PC-9 (cell line): ENCODE measurements around the gene TRIM42. TPM values are rescaled to one million over a fixed set of nuclear protein-coding genes. Genes with fewer than 3 reads are reported as not detected.

Source experiments
- BruUV-seq: library from RNA; stranded (reverse); fragments of 400-500 nt; replicated peaks from 2 replicates; lab custom pipeline; 2021; lab: Mats Ljungman, UMichigan
- CTCF ChIA-PET: fragments of 300-600 bp; sonication (Branson Sonifier 250); formaldehyde crosslinking; loops from one replicate; lab custom pipeline; 2022; ENCODE audit warnings: antibody characterized with exemption; lab: Charles Lee
- POLR2A ChIA-PET: fragments of 300-600 bp; sonication (Branson Sonifier 250); formaldehyde crosslinking; loops from one replicate; lab custom pipeline; 2022; ENCODE audit warnings: antibody characterized with exemption; ENCODE audit not compliant: unreplicated experiment; lab: Charles Lee
- DNase-seq, 2 experiments: peaks; one replicate each; pipeline versions ENCODE4 v3.0.0 to v3.0.0-alpha.2; 2015 to 2022; ENCODE audit warnings: mixed read lengths in 1 of 2
- H2AFZ ChIP-seq: fragments of 200-600 bp; sonication (generic); 2 replicates; pipeline ENCODE4 v1.8.1; 2017; ENCODE audit warnings: antibody characterized with exemption
- H3F3A ChIP-seq: fragments of 200-600 bp; sonication (generic); 2 replicates; pipeline ENCODE4 v1.8.1; 2017; ENCODE audit warnings: antibody characterized with exemption, mild to moderate bottlenecking, low read depth; ENCODE audit not compliant: insufficient read depth
- H3K27ac ChIP-seq: fragments of 200-600 bp; sonication (generic); 2 replicates; pipeline ENCODE4 v1.6.1; 2016; ENCODE audit warnings: mixed run types
- H3K27me3 ChIP-seq: fragments of 200-600 bp; sonication (generic); 2 replicates; pipeline ENCODE4 v1.6.1; 2016; ENCODE audit warnings: low read depth, mixed run types; ENCODE audit not compliant: insufficient read depth
- H3K36me3 ChIP-seq: fragments of 200-600 bp; sonication (generic); 2 replicates; pipeline ENCODE4 v1.6.1; 2016; ENCODE audit warnings: low read depth, mixed run types
- H3K4me1 ChIP-seq: fragments of 200-600 bp; sonication (generic); replicated peaks from 2 replicates; pipeline ENCODE4 v1.6.1; 2016; ENCODE audit warnings: mixed run types; ENCODE audit not compliant: insufficient read depth
- H3K4me2 ChIP-seq: fragments of 200-600 bp; sonication (generic); 2 replicates; pipeline ENCODE4 v1.6.1; 2017; ENCODE audit warnings: mixed run types
- H3K4me3 ChIP-seq: fragments of 200-600 bp; sonication (generic); 2 replicates; pipeline ENCODE4 v1.6.1; 2016; ENCODE audit warnings: mixed run types
- H3K79me2 ChIP-seq: fragments of 200-600 bp; sonication (generic); 2 replicates; pipeline ENCODE4 v1.6.1; 2017; ENCODE audit warnings: low read depth, mixed run types
- H3K9me2 ChIP-seq: fragments of 200-600 bp; sonication (generic); 2 replicates; pipeline ENCODE4 v1.8.1; 2017; ENCODE audit warnings: mild to moderate bottlenecking; ENCODE audit not compliant: insufficient read depth
- H3K9me3 ChIP-seq: fragments of 200-600 bp; sonication (generic); 2 replicates; pipeline ENCODE4 v1.8.1; 2016; ENCODE audit warnings: low read depth; ENCODE audit not compliant: insufficient read depth
- H4K20me1 ChIP-seq: fragments of 200-600 bp; sonication (generic); 2 replicates; pipeline ENCODE4 v1.8.1; 2017; ENCODE audit not compliant: insufficient read depth
- CTCF ChIP-seq: fragments of 200-600 bp; sonication (generic); conservative IDR thresholded peaks from 2 replicates; pipeline ENCODE4 v1.6.1; 2017; ENCODE audit warnings: mixed run types, antibody characterized with exemption, mild to moderate bottlenecking, moderate library complexity
- EZH2 ChIP-seq: fragments of 200-600 bp; sonication (generic); IDR thresholded peaks from 2 replicates; pipeline ENCODE4 v1.8.0; 2017; ENCODE audit warnings: antibody characterized with exemption, low read depth
- intact Hi-C: fragments of 100-400 bp; cut with micrococcal nuclease; formaldehyde crosslinking; loops from one replicate; pipeline ENCODE4 v1.10.0; 2022; ENCODE audit not compliant: unreplicated experiment
- total RNA-seq: library from RNA; stranded (reverse); gene quantifications from 2 replicates; pipeline ENCODE4 v1.2.3, GENCODE V29; 2021

TRIM42 gene
- total RNA-seq, 1 experiment from 2014 or later: not detected

- Histone ChIP-seq H3K4me1 (no peaks in the 10 kb centered on the region), H3K4me2 (no peak overlapping the region), H3K9me2 (no peaks in the 10 kb centered on the region), H4K20me1 (no peaks in the 10 kb centered on the region), H3K79me2 (no peaks in the 10 kb centered on the region), H3K36me3 (no peaks in the 10 kb centered on the region), H2AFZ (no peak overlapping the region), H3K4me3 (no peak overlapping the region), H3F3A (no peaks in the 10 kb centered on the region), H3K27ac (no peak overlapping the region), H3K27me3 (no peaks in the 10 kb centered on the region), H3K9me3 (no peaks in the 10 kb centered on the region)
- no TSS peak for BruUV-seq
- CTCF ChIA-PET: no interaction called here
- POLR2A ChIA-PET: no interaction called here
- intact Hi-C loops: no loop called here
- DNase-seq: no peak
- TF ChIP-seq EZH2 (no peak), CTCF (no peak)
Observed at GRCh38 chr3:140686948-140687347, 9.1 kb downstream of the TRIM42 start.

GRCh38 chr3:140695361-140696061, 17.6 kb downstream of the TRIM42 start:
- Histone ChIP-seq H3K4me3 (no peak overlapping the region), H3K9me3 (no peaks in the 10 kb centered on the region), H3K27ac (no peak overlapping the region), H3K27me3 (no peaks in the 10 kb centered on the region), H3K4me1 (no peaks in the 10 kb centered on the region), H4K20me1 (no peaks in the 10 kb centered on the region), H3F3A (no peaks in the 10 kb centered on the region), H3K36me3 (no peaks in the 10 kb centered on the region), H3K79me2 (no peaks in the 10 kb centered on the region), H2AFZ (no peak overlapping the region; the same call in 1 of the 2 replicates), H3K9me2 (no peaks in the 10 kb centered on the region), H3K4me2 (no peak overlapping the region)
- intact Hi-C loops: no loop called here
- no peak for DNase-seq
- BruUV-seq: no TSS peak
- no peak for TF ChIP-seq CTCF
- no peak for TF ChIP-seq EZH2
- ChIA-PET CTCF (no interaction called here), POLR2A (no interaction called here)

- ChIA-PET CTCF (no interaction called here), POLR2A (no interaction called here)
- Histone ChIP-seq H3K4me3 (no peak overlapping the region), H3K4me1 (0 out of 2 replicates have a peak, but pooled peaks cover 5% of the 10 kb centered on the region), H3K4me2 (no peak overlapping the region), H3K27me3 (no peaks in the 10 kb centered on the region), H2AFZ (no peak overlapping the region), H4K20me1 (no peaks in the 10 kb centered on the region), H3F3A (no peaks in the 10 kb centered on the region), H3K9me2 (no peaks in the 10 kb centered on the region), H3K9me3 (no peaks in the 10 kb centered on the region), H3K36me3 (no peaks in the 10 kb centered on the region), H3K79me2 (no peaks in the 10 kb centered on the region), H3K27ac (no peak overlapping the region)
- intact Hi-C loops: no loop called here
- BruUV-seq: no TSS peak
- TF ChIP-seq CTCF: no peak
- no peak for TF ChIP-seq EZH2
- no peak for DNase-seq
Observed at GRCh38 chr3:140699516-140700231, 21.8 kb downstream of the TRIM42 start.
